ENCODE data around the gene STAT5A.
"Not testable (repeated sequence)": the region's sequence is repeated elsewhere in the genome, so short reads cannot be mapped to it uniquely, and the experiment has no call there.

STAT5A gene

GRCh38 chr17:42283241-42284023, 4.9 kb upstream of the STAT5A start:
- in situ Hi-C loops (cut with HindIII; ENCODE audit: low sequenced_read_pairs), result no loop called here

- in situ Hi-C loops (cut with HindIII; ENCODE audit: low sequenced_read_pairs), result no loop called here
These were observed 4.3 kb upstream of the STAT5A start for GRCh38 chr17:42284024-42284369.

GRCh38 chr17:42284566-42284965, 3.7 kb upstream of the STAT5A start:
- in situ Hi-C loops (cut with HindIII; ENCODE audit: low sequenced_read_pairs), result no loop called here

GRCh38 chr17:42285346-42286050, 2.8 kb upstream of the STAT5A start:
- in situ Hi-C loops (cut with HindIII; ENCODE audit: low sequenced_read_pairs), result no loop called here

- in situ Hi-C loops (cut with HindIII; ENCODE audit: low sequenced_read_pairs), result no loop called here
These were observed 1.7 kb upstream of the STAT5A start for GRCh38 chr17:42286411-42287221.

GRCh38 chr17:42287305-42287976, 857 bp upstream of the STAT5A start:
- in situ Hi-C loops (cut with HindIII; ENCODE audit: low sequenced_read_pairs), result no loop called here

- in situ Hi-C loops (cut with HindIII; ENCODE audit: low sequenced_read_pairs), result no loop called here
These were observed 709 bp downstream of the STAT5A start for GRCh38 chr17:42288803-42289610.

GRCh38 chr17:42289611-42290181, 1.4 kb downstream of the STAT5A start:
- in situ Hi-C loops (cut with HindIII; ENCODE audit: low sequenced_read_pairs), result no loop called here

- in situ Hi-C loops (cut with HindIII; ENCODE audit: low sequenced_read_pairs), result no loop called here
These were observed 2.3 kb downstream of the STAT5A start for GRCh38 chr17:42290577-42290976.

- in situ Hi-C loops (cut with HindIII; ENCODE audit: low sequenced_read_pairs), result no loop called here
These were observed 2.8 kb downstream of the STAT5A start for GRCh38 chr17:42291129-42291528.

GRCh38 chr17:42294469-42295398, 6.4 kb downstream of the STAT5A start:
- in situ Hi-C loops (cut with HindIII; ENCODE audit: low sequenced_read_pairs), result no loop called here

GRCh38 chr17:42296012-42296411, 7.7 kb downstream of the STAT5A start:
- in situ Hi-C loops (cut with HindIII; ENCODE audit: low sequenced_read_pairs), result no loop called here

GRCh38 chr17:42297775-42298174, 9.5 kb downstream of the STAT5A start:
- in situ Hi-C loops (cut with HindIII; ENCODE audit: low sequenced_read_pairs), result not testable (repeated sequence)

- in situ Hi-C loops (cut with HindIII; ENCODE audit: low sequenced_read_pairs), result not testable (repeated sequence)
These were observed 11.1 kb downstream of the STAT5A start for GRCh38 chr17:42299361-42299760.

- in situ Hi-C loops (cut with HindIII; ENCODE audit: low sequenced_read_pairs), result not testable (repeated sequence)
These were observed 11.6 kb downstream of the STAT5A start for GRCh38 chr17:42299913-42300312.

- in situ Hi-C loops (cut with HindIII; ENCODE audit: low sequenced_read_pairs), result no loop called here
These were observed 12.7 kb downstream of the STAT5A start for GRCh38 chr17:42301022-42301421.

GRCh38 chr17:42303694-42304093, 15.4 kb downstream of the STAT5A start:
- in situ Hi-C loops (cut with HindIII; ENCODE audit: low sequenced_read_pairs), result no loop called here

- in situ Hi-C loops (cut with HindIII; ENCODE audit: low sequenced_read_pairs), result no loop called here
These were observed 16.1 kb downstream of the STAT5A start for GRCh38 chr17:42304187-42305030.

Data from endothelial cell of hepatic sinusoid (primary cell).